HG02588 (cell line): Measurements from ENCODE around the gene GPHN.
"Not testable (repeated sequence)": the region's sequence is repeated elsewhere in the genome, so short reads cannot be mapped to it uniquely, and the experiment has no call there.

Experiments used
- ATAC-seq: cut with Tn5 transposase; IDR thresholded peaks from one replicate; pipeline ENCODE4 v1.9.1; 2021; ENCODE audit warnings: mild to moderate bottlenecking, moderate library complexity; ENCODE audit not compliant: unreplicated experiment

The GPHN gene

DNA sequence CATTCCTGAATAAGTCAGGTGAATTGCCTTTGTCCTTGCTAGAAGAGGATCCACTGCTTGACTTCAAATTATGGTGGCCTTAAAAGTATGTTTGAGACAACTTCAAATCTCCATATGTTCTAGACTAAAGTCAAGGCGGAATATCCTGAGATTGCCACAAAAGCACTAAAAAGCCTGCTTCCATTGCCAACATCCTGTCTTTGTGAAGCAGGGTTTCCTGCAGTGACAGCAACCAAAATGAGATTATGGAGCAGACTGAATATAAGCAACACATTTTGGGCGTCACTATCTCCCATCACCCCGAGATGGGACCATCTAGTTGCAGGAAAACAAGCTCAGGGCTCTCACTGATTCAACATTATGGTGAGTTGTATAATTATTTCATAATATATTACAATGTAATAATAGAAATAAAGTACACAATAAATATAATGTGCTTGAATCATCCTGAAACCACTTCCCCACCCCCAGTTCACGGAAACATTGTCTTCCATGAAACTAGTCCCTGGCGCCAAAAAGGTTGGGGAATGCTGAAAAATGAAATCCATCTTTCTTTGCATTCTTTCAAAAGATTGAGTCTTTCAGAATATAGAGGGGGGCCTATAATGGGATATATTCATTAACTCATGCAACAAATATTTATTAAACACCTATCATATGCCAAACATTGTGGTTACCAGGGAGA, 143.7 kb downstream of the GPHN start:
- no peak for ATAC-seq

DNA sequence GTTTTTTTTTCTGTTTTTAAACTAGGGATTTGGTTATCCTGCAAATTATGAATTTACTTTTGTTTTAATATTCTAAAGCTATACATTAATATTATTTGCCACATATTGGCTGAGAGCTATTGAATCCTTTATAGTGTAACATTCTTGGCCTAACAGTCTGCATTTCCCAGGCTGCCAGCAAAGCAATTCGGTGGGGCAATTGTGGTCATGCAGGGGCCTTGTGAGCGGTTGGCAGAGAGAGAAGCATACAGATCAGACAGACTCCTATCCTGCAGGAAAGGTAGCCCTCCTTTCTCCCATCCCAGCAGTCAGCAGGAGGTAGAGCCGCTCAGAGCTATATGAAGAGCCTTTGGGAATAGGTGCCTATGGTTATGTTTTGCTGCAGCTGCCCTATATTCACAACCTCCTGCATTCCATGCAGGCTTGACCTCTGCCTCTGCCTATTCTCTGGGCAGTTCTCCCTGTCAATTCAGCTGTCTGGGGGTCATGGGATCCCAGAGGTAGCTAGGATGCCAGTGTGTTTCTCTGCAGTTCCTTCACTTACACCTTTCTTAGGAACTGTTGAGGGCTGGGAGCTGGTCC, 144.7 kb downstream of the GPHN start:
- no peak for ATAC-seq

DNA sequence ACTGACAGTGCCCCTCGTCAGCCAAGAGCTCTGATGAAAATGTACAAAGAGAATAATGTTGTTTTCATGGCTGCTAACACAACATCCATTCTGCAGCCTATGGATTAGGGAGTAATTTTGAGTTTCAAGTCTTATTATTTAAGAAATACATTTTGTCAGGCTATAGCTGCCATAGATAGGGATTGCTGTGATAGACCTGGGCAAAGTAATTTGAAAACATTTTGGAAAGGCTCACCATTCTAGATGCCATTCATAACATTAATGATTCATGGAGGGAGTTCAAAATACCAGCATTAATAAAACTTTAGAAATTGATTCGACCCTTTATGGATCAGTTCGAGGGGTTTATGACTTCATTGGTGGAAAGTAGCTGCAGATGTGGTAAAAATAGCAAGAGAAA, 149.8 kb downstream of the GPHN start:
- no peak for ATAC-seq

DNA sequence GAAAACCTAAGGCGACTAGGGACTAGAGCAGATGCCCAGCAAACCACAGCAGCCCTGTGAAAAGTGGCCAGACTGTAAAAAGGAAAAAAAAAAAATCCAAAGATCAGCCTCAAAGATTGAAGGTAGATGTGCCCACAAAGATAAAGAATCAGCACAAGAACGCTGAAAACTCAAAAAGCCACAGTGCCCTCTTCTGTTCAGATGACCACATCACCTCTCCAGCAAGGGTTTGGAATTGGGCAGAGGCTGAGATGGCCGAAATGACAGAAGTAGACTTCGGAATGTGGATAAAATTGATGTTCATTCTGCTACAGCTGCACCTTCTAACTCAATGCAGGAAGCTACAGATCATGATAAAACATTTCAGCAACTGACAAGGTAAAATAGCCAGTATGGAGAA, 154.4 kb downstream of the GPHN start:
- no peak for ATAC-seq

DNA sequence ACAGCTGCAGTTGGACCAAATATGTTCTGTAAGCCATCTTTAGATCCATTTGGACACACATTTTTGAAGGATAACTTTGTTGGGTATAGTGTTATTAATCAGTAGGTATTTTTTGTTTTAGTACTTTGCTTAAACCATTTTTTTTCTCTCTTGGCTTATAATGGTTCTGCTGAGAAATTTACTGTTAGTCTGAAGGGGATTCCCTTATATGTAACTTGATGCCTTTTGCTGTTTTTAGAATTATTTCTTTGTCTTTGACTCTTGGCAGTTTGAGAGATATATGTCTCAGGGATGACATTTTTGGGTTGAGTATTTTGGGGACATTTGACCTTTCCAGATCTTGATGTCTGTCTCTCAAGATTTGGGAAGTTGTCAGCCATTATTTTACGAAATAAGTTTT, 169.8 kb downstream of the GPHN start:
- no peak for ATAC-seq

DNA sequence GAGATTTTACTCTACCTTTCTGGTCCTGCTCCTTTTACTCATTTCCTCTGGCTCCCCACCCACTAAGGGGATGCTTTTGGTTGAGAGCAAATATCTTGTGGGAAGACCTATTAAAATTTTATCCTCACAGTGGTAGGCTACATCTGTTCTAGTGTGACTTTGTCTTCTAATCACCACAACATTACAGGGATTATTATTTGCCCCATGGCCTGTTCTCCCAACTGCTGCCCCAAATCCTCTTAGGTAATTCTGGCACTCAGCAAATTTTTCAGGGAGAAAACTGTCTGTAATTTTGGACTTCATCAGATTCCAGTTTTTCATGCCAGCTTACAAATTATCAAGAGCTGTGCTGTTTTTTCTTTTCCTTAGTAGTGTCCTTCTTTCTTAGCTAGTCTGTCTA, 172.3 kb downstream of the GPHN start:
- no peak for ATAC-seq

DNA sequence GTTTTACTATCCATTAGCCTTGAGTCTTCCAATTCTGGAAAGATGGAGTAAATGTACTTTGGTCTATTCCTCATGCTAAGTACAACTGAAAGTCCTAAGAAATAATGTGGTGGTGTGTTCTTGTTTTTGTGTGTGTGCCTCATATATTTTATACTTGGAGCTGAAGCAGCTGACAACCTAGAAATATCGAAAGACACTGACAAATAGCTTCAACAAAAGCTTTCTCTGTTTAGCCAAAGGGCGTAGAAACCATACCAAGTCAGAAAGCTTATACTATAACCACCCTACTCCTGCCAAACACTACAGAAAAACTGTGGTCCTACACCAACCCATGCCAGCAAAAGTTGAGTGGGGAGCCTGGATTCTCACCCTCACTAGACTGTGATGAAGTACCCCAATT, 188.4 kb downstream of the GPHN start:
- no peak for ATAC-seq

DNA sequence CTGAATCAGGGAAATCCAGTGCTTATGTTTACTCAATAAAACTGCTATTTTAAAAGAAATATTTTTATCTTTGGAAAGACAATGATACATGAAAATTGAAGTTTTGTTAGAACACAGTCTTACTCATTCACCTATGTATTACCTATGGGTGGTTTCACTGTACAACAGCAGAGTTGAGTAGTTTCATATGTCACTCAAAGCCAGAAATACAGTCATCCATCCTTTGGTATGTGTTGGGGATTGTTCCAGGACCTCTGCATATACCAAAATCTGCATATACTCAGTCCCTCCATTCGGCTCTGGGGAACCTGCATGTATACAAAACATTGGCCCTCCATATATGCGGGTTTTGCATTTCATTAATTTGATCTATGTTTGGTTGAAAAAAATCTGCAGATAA, 190.6 kb downstream of the GPHN start:
- ATAC-seq: no peak

DNA sequence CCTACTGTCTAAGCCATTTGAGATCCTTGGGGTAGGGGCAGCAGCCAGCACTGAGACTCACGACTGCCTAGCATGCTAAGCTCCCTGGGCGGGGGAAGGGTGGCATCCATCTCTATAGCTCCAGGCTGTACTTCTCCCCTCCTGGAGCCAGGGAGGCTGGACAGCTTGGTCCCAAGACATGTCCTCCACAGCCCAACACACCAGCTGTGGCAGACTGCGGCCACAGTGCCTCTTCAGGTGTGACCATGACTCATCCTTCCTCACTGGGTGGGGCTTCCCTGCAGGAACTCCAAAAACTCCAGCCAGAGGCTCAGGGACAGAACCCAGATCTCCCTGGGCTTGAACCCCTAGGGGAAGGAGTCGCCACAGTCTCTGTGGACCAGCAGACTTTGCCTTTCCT, 193.9 kb downstream of the GPHN start:
- ATAC-seq: no peak

DNA sequence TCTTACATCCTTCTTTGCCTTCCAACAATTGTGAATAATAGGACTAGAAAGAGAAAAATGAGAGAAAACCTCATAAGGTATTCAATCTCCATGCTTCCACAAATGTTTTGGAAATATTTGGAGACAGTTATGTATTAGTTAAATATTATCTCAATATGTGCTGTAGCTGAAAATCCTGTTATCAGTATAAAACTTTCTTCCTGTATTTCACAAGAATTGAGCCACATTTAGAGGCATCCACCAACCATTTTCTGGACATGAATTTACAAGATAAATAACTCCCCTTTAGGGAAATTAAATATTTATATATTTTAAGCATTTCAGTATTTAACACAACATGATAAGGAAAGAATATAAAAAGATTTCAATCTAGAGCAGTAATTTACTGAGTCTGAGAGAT, 200.3 kb downstream of the GPHN start:
- no peak for ATAC-seq

DNA sequence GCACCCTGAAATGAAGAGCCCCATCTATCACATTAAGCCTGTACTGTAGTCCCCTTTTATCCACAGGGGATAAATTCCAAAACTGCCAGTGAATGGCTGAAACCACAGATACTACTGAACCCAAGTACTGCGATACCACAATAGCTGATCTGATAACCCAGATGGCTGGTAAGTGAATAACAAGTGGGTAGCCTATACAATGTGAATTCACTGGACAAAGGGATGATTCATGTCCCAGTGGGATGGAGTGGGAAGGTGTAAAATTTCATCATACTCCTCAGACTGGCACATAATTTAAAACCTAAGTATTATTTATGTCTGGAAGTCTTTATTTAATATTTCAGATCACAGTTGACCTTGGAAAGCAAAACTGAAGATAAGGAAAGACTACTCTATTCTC, 201.3 kb downstream of the GPHN start:
- ATAC-seq: no peak

DNA sequence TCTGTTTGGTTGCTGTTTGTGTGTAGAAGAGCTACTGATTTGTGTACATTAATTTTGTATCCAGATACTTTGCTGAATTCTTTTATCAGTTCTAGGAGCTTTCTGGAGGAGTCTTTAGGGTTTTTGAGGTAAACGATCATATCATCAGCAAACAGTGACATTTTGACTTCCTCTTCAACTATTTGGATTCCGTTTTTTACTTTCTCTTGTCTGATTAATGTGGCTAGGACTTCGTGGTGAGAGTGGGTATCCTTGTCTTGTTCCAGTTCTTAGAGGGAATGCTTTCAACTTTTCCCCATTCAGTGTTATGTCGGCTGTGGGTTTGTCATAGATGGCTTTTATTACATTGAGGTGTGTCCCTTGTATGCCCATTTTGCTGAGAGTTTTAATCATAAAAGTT, 206.3 kb downstream of the GPHN start:
- ATAC-seq: not testable (repeated sequence)

DNA sequence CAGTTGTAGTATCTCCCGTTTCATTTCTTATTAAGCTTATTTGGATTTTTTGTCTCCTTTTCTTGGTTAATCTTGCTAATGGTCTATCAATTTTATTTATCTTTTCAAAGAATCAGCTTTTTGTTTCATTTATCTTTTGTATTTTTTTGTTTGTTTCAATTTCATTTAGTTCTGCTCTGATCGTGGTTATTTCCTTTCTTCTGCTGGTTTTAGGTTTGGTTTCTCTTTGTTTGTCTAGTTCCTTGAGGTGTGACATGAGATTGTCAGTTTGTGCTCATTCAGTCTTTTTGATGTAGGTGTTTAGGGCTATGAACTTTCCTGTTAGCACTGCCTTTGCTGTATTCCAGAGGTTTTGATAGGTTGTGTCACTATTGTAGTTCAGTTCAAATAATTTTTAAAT, 207.4 kb downstream of the GPHN start:
- not testable (repeated sequence) for ATAC-seq

DNA sequence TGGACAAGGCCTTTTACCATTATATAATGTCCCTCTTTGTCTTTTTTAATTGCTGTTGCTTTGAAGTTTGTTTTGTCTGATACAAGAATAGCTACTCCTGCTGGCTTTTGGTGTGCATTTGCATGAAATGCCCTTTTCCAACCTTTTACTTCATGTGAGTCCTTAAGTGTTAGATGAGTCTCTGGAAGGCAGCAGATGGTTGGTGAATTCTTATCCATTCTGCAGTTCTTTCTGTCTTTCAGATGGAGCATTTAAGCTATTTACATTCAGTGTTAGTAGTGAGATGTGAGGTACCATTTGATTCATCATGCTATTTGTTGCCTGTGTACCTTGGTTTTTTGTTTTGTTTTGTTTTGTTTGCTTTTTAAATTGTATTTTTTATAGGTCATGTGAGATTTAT, 208.3 kb downstream of the GPHN start:
- no peak for ATAC-seq

DNA sequence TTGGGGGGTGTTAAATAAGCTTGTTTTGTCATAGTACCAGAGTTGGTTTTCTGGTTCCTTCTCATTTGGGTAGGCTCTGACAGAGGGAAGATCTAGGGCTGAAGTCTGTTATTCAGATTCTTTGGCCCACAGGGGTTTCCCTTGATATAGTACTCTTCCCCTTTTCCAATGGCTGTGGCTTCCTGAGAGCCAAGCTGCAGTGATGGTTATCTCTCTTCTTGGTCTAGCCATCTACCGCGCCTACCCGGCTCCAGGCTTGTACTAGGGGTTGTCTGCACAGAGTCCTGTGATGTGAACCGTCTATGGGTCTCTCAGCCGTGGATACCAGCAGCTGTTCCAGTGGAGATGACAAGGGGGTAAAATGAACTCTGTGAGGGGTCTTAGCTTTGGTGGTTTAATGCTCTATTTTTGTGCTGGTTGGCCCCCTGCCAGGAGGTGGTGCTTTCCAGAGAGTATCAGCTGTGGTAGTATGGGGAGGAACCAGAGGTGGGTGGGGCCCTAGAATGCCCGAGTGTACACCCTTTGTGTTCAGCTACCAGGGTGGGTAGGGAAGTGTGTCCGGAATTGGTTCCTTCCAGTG, 209.7 kb downstream of the GPHN start:
- no peak for ATAC-seq

DNA sequence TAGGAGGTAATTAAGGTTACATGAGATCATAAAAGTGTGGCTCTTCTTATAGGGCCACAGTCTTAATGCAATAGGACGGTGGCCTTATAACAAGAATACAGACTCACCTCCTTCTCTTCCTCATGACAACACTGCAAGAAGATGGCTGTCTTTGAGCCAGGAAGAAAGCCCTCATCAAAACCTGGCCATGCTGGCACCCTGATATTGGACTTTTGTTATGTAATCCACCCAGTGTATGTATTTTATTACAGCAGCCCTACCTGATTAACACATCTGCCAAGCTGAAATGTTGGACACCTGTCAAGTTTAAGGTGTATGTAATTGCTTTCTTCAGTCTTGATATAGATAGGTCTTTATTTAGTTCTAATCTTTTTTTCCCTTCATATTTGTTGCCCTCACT, 217.0 kb downstream of the GPHN start:
- ATAC-seq: no peak

DNA sequence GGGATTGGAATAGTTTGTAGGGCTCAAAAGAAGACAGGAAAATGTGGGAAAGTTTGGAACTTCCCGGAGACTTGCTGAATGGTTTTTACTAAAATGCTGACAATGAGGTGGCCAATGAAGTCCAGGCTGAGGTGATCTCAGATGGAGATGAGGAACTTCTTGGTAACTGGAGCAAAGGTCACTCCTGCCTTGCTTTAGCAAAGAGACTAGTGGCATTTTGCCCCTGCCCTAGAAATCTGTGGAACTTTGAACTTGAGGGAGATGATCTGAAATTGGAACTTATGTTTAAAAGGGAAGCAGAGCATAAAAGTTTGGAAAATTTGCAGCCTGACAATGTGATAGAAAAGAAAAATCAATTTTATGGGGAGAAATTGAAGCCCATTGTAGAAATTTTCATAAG, 223.4 kb downstream of the GPHN start:
- not testable (repeated sequence) for ATAC-seq

DNA sequence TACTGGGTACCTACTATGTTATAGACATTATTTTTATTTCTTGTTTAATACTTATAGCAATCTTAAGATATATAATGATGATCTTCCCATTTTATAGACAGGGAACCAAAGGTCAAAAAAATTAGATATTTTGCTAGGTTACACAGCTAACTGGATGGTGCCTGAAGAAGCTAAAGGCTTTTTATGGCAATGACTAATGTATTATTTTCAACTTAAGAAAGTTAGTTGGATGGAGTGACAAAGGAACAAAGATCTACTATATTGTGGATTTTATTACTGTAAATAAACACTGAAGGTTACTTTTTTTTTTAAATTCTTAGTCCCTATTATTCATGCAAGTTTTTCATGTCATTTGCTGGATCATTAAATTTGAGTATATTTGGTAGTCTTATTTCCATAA, 227.9 kb downstream of the GPHN start:
- ATAC-seq: no peak

DNA sequence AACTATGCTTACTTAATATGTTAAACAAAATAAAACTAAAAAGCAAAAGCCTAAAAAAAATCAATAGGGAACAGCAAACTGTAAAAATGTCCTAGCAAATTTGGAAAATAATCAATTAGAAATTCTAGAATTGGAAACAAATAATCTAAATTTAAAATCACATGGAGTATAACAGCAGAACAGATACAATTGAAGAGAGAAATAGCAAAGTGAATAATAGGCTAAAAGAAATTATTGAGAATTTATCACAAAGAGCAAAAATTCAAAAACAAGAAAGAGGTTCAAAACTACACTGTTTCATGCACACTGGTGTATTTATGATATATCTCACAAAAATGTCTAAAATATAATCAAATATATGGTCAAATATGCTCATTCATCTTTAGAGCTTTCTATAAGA, 231.9 kb downstream of the GPHN start:
- ATAC-seq: no peak

DNA sequence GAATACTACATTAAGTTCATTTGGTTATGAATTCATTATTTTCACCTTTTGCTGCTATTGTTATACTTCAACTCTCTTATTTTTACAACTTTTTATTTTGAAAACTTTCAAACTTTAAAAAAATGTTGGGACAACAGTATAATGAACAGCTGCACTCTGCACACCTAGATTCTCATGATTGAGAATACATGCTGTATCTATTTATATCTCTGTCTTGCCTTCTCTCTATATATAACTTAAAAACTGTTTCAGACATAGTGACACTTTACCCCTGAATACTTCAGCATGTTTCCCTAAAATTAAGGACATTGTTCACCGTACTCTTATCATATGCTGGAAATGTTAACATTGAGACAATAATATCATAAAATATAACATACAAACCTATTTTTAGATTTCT, 237.1 kb downstream of the GPHN start:
- no peak for ATAC-seq

DNA sequence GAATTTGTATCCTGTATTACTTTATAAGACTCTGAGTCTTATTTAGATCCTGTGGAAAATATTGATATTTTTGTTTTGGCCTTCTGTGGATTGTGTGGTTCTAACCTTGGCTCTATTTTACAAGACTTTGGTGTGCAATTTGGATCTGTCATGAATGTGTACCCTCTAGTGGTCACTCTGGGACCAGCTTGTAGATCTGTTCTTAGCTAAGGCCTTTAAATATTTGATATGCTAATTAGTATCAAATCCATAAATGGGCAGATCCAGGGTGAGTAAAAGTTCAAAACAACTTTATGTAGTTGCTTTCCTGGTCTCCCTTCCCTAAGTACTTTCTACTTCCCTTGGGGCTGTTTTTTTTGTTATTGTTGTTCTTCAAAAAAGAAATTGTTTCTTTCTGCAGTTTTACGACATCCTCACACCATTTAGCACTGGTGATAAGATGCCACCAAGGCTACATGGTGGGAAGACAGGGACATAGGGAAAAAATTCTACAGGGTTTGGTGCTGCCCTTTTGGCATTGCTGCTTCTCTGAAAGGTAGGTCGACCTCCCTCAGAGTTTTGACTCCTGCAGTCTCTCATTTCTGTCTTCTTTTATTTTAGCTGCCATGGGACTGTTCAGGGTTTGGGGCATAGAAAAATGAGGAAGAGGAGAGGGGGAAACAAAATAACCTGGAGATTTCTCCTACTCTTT, 238.5 kb downstream of the GPHN start:
- no peak for ATAC-seq

DNA sequence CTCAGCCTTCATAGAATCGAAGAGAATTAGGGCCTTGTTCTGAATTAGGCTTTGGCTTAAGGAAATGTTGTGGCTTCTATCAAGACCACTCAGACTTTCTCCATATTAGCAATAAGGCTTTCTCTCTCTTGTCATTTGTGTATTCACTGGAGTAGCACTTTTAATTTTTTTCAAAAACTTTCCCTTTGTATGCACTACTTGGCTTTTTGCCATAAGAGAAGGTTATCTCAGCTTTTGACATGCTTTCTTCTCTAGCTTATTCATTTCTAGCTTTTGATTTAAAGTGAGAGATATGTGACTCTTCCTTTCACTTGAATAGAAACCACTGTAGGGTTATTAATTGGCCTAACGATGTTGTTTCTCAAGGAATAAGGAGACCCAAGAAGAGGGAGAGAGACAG, 244.2 kb downstream of the GPHN start:
- ATAC-seq: no peak
